Mesenchymal stem cell (in vitro differentiated cells and primary cell): ENCODE data around the gene ENGASE.

Source experiments
- DNase-seq: peaks from one replicate; pipeline ENCODE4 v3.0.0-alpha.2; 2013
- H2AFZ ChIP-seq: one replicate; pipeline ENCODE4 v1.6.1; 2013; ENCODE audit warnings: low read depth, mild to moderate bottlenecking, control low read depth, inconsistent platforms, low read length, moderate library complexity
- H2AK5ac ChIP-seq: 2 replicates; pipeline ENCODE4 v1.6.1; 2013; ENCODE audit warnings: low read length, moderate library complexity, mild to moderate bottlenecking, inconsistent platforms; ENCODE audit not compliant: severe bottlenecking
- H2BK120ac ChIP-seq: one replicate; pipeline ENCODE4 v1.6.1; 2013; ENCODE audit warnings: low read depth, mild to moderate bottlenecking, inconsistent platforms, low read length, moderate library complexity
- H2BK12ac ChIP-seq, 2 experiments: one replicate each; pipeline ENCODE4 v1.6.1; 2013; ENCODE audit warnings: inconsistent platforms in 2 of 2, low read length in 2 of 2, mild to moderate bottlenecking in 2 of 2, moderate library complexity in 2 of 2, control low read depth in 1 of 2
- H2BK15ac ChIP-seq: one replicate; pipeline ENCODE4 v1.6.1; 2013; ENCODE audit warnings: mild to moderate bottlenecking, low read depth, inconsistent platforms; ENCODE audit not compliant: poor library complexity, severe bottlenecking
- H2BK5ac ChIP-seq: 2 replicates; pipeline ENCODE4 v1.6.1; 2013; ENCODE audit warnings: low read depth, mild to moderate bottlenecking, low read length, control low read depth, inconsistent platforms; ENCODE audit not compliant: poor library complexity, severe bottlenecking
- H3K14ac ChIP-seq, 2 experiments: one replicate each; pipeline ENCODE4 v1.6.1; 2013; ENCODE audit warnings: inconsistent platforms in 2 of 2, low read length in 2 of 2, control low read depth in 1 of 2, mild to moderate bottlenecking in 1 of 2, moderate library complexity in 1 of 2
- H3K18ac ChIP-seq, 2 experiments: one replicate each; pipeline ENCODE4 v1.6.1; 2013; ENCODE audit warnings: inconsistent platforms in 2 of 2, low read length in 2 of 2, control low read depth in 1 of 2, low read depth in 1 of 2, mild to moderate bottlenecking in 1 of 2
- H3K23ac ChIP-seq, 2 experiments: one replicate each; pipeline ENCODE4 v1.6.1; 2013; ENCODE audit warnings: inconsistent platforms in 2 of 2, low read length in 2 of 2, mild to moderate bottlenecking in 2 of 2, moderate library complexity in 2 of 2, control low read depth in 1 of 2
- H3K27ac ChIP-seq: 2 replicates; pipeline ENCODE4 v1.5.1; 2013; ENCODE audit warnings: mild to moderate bottlenecking, moderate library complexity, low read length, control low read depth, inconsistent platforms; ENCODE audit not compliant: poor library complexity, severe bottlenecking
- H3K27me3 ChIP-seq, 2 experiments: 2 replicates each; pipeline versions ENCODE4 v1.6.1 to v1.7.0; 2013; ENCODE audit warnings: low read length in 2 of 2, mild to moderate bottlenecking in 2 of 2, moderate library complexity in 2 of 2, control low read depth in 1 of 2, inconsistent platforms in 1 of 2; ENCODE audit not compliant: control insufficient read depth in 1 of 2, insufficient read depth in 1 of 2
- H3K36me3 ChIP-seq, 2 experiments: 2 replicates each; pipeline versions ENCODE4 v1.6.1 to v1.7.0; 2013; ENCODE audit warnings: low read length in 2 of 2, control low read depth in 1 of 2, inconsistent platforms in 1 of 2, low read depth in 1 of 2, mild to moderate bottlenecking in 1 of 2; ENCODE audit not compliant: insufficient read depth in 2 of 2, control insufficient read depth in 1 of 2
- H3K4ac ChIP-seq, 2 experiments: one replicate each; pipeline ENCODE4 v1.6.1; 2013; ENCODE audit warnings: inconsistent platforms in 2 of 2, low read length in 2 of 2, mild to moderate bottlenecking in 2 of 2, moderate library complexity in 2 of 2, control low read depth in 1 of 2, low read depth in 1 of 2
- H3K4me1 ChIP-seq: 2 replicates; pipeline ENCODE4 v1.6.1; 2013; ENCODE audit warnings: low read depth, low read length, control low read depth; ENCODE audit not compliant: control insufficient read depth, insufficient read depth
- H3K4me2 ChIP-seq: 2 replicates; pipeline ENCODE4 v1.6.1; 2013; ENCODE audit warnings: low read length, mild to moderate bottlenecking, inconsistent platforms; ENCODE audit not compliant: poor library complexity, severe bottlenecking
- H3K4me3 ChIP-seq, 2 experiments: 2 replicates each; pipeline versions ENCODE4 v1.5.1 to v1.7.0; 2013; ENCODE audit warnings: low read length in 2 of 2, mild to moderate bottlenecking in 2 of 2, control low read depth in 1 of 2, low read depth in 1 of 2; ENCODE audit not compliant: insufficient read depth in 1 of 2
- H3K79me1 ChIP-seq: replicated peaks from 2 replicates; pipeline ENCODE4 v1.6.1; 2013; ENCODE audit warnings: mild to moderate bottlenecking, control low read depth, low read length, inconsistent platforms; ENCODE audit not compliant: poor library complexity, severe bottlenecking
- H3K9ac ChIP-seq: 2 replicates; pipeline ENCODE4 v1.7.0; 2013; ENCODE audit warnings: mild to moderate bottlenecking, low read length, moderate library complexity
- H3K9me3 ChIP-seq: 2 replicates; pipeline ENCODE4 v1.7.0; 2013; ENCODE audit warnings: mild to moderate bottlenecking, low read length; ENCODE audit not compliant: control insufficient read depth
- H4K8ac ChIP-seq: one replicate; pipeline ENCODE4 v1.6.1; 2013; ENCODE audit warnings: inconsistent platforms, mild to moderate bottlenecking, low read length, moderate library complexity
- H4K91ac ChIP-seq: one replicate; pipeline ENCODE4 v1.6.1; 2013; ENCODE audit warnings: mild to moderate bottlenecking, low read length, inconsistent platforms
- WGBS: methylation state at CpG from one replicate; pipeline ENCODE4 v1.1.7; 2013; ENCODE audit warnings: mixed read lengths; 5-methylcytosine and 5-hydroxymethylcytosine counted together

The ENGASE gene

GRCh38 chr17:79080349-79080748 is 5.7 kb downstream of the ENGASE start:
- Histone ChIP-seq H4K91ac (no peak overlapping the region), H3K9me3 (no peaks in the 10 kb centered on the region), H3K36me3 (peaks cover 36 to 71% of the 10 kb centered on the region in 2 experiments), H3K23ac (no peak overlapping the region), H3K9ac (no peak overlapping the region), H3K27me3 (no peaks in the 10 kb centered on the region), H3K27ac (no peak overlapping the region), H4K8ac (no peak overlapping the region), H3K4me2 (no peak overlapping the region), H3K79me1 (peaks cover 5% of the 10 kb centered on the region), H2BK120ac (no peak overlapping the region), H3K4me1 (peaks cover 6% of the 10 kb centered on the region), H2BK5ac (no peak overlapping the region), H3K14ac (no peak overlapping the region), H3K4ac (no peak overlapping the region), H2AFZ (no peak overlapping the region), H2BK15ac (no peak overlapping the region), H2AK5ac (no peak overlapping the region), H3K4me3 (no peak overlapping the region), H2BK12ac (no peak overlapping the region), H3K18ac (no peak overlapping the region)
- no peak for DNase-seq
- WGBS, result 98% methylated on average over 18 of the region's 18 CpGs

- no peak overlapping the region for H2BK5ac ChIP-seq
- no peak overlapping the region for H2BK120ac ChIP-seq
- H3K4me3 ChIP-seq, result no peak overlapping the region
- no peaks in the 10 kb centered on the region for H3K9me3 ChIP-seq
- H2BK12ac ChIP-seq, result no peak overlapping the region
- H3K4me1 ChIP-seq, result peaks cover 4% of the 10 kb centered on the region
- no peak overlapping the region for H3K23ac ChIP-seq
- no peak overlapping the region for H3K14ac ChIP-seq
- no peak overlapping the region for H3K4me2 ChIP-seq
- peaks cover 36 to 76% of the 10 kb centered on the region in 2 experiments for H3K36me3 ChIP-seq
- no peak overlapping the region for H4K91ac ChIP-seq
- no peak overlapping the region for H3K27ac ChIP-seq
- H3K27me3 ChIP-seq, result no peaks in the 10 kb centered on the region
- H3K79me1 ChIP-seq, result peaks cover 1% of the 10 kb centered on the region
- 96% methylated on average over 16 of the region's 17 CpGs for WGBS
- no peak overlapping the region for H3K9ac ChIP-seq
- H3K4ac ChIP-seq, result no peak overlapping the region
- no peak overlapping the region for H2AK5ac ChIP-seq
- H4K8ac ChIP-seq, result no peak overlapping the region
- H2AFZ ChIP-seq, result no peak overlapping the region
- no peak for DNase-seq
- H3K18ac ChIP-seq, result no peak overlapping the region
- no peak overlapping the region for H2BK15ac ChIP-seq
These were observed 6.2 kb downstream of the ENGASE start for GRCh38 chr17:79080761-79081290.

GRCh38 chr17:79081571-79082276 is 7.1 kb downstream of the ENGASE start:
- Histone ChIP-seq H3K27me3 (no peaks in the 10 kb centered on the region), H3K79me1 (no peaks in the 10 kb centered on the region), H3K14ac (no peak overlapping the region), H3K23ac (no peak overlapping the region), H4K8ac (no peak overlapping the region), H2BK12ac (no peak overlapping the region), H2AFZ (no peak overlapping the region), H3K18ac (no peak overlapping the region), H2AK5ac (no peak overlapping the region), H3K36me3 (peaks cover 39 to 83% of the 10 kb centered on the region in 2 experiments), H3K4me2 (no peak overlapping the region), H4K91ac (no peak overlapping the region), H3K9ac (no peak overlapping the region), H2BK15ac (no peak overlapping the region), H3K27ac (no peak overlapping the region), H3K9me3 (no peaks in the 10 kb centered on the region), H3K4me3 (no peak overlapping the region), H2BK120ac (no peak overlapping the region), H3K4ac (no peak overlapping the region), H2BK5ac (no peak overlapping the region), H3K4me1 (no peaks in the 10 kb centered on the region)
- 91% methylated on average over 19 of the region's 20 CpGs for WGBS
- DNase-seq, result no peak

GRCh38 chr17:79082311-79083190 is 7.9 kb downstream of the ENGASE start:
- no peak overlapping the region for H2BK5ac ChIP-seq
- no peak overlapping the region for H2BK12ac ChIP-seq
- DNase-seq, result peak; percentile 40
- no peak overlapping the region for H4K8ac ChIP-seq
- H3K36me3 ChIP-seq, result peaks cover 41 to 91% of the 10 kb centered on the region in 2 experiments
- no peak overlapping the region for H3K9ac ChIP-seq
- no peak overlapping the region for H3K14ac ChIP-seq
- H3K4me2 ChIP-seq, result no peak overlapping the region
- no peak overlapping the region for H3K4me3 ChIP-seq
- no peak overlapping the region for H4K91ac ChIP-seq
- WGBS, result 73% methylated on average over 40 of the region's 41 CpGs
- no peak overlapping the region for H3K27ac ChIP-seq
- no peak overlapping the region for H3K4ac ChIP-seq
- no peak overlapping the region for H2BK120ac ChIP-seq
- H3K9me3 ChIP-seq, result no peaks in the 10 kb centered on the region
- H3K23ac ChIP-seq, result no peak overlapping the region
- H3K4me1 ChIP-seq, result no peaks in the 10 kb centered on the region
- H3K79me1 ChIP-seq, result no peaks in the 10 kb centered on the region
- no peaks in the 10 kb centered on the region for H3K27me3 ChIP-seq
- no peak overlapping the region for H2AFZ ChIP-seq
- H3K18ac ChIP-seq, result no peak overlapping the region
- no peak overlapping the region for H2AK5ac ChIP-seq
- H2BK15ac ChIP-seq, result no peak overlapping the region
